HG03108 (cell line): ENCODE data around the gene MAPT.
"Not testable (repeated sequence)": the region's sequence is repeated elsewhere in the genome, so short reads cannot be mapped to it uniquely, and the experiment has no call there.

ENCODE experiments used
- ATAC-seq: cut with Tn5 transposase; IDR thresholded peaks from one replicate; pipeline ENCODE4 v1.9.1; 2021; ENCODE audit warnings: moderate library complexity; ENCODE audit not compliant: unreplicated experiment

MAPT gene

DNA sequence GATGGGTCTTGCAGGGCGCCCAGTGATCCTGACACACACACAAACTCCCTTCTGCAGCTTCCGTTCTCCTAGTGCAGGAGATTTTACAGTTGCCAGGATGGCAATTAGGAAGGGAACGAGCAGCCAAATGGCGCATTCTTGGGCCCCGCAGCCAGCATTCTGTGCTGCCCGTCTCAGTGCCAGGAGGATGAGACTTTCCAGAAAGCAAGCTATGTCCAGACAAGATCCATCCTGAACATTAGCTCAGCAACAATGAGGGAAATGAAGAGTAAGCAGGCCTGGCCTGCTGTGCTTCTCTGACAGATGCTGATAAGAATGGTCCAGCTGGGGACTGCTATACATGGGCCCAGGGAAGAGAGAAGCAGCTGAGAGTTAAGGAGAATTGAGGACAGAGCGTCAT is 33.2 kb upstream of the MAPT start:
- no peak for ATAC-seq

- not testable (repeated sequence) for ATAC-seq
These were observed 32.2 kb upstream of the MAPT start for GRCh38 chr17:45862127-45862526.

GRCh38 chr17:45863857-45864654 is 30.3 kb upstream of the MAPT start:
- no peak for ATAC-seq

GRCh38 chr17:45867171-45867570 is 27.2 kb upstream of the MAPT start:
- no peak for ATAC-seq

DNA sequence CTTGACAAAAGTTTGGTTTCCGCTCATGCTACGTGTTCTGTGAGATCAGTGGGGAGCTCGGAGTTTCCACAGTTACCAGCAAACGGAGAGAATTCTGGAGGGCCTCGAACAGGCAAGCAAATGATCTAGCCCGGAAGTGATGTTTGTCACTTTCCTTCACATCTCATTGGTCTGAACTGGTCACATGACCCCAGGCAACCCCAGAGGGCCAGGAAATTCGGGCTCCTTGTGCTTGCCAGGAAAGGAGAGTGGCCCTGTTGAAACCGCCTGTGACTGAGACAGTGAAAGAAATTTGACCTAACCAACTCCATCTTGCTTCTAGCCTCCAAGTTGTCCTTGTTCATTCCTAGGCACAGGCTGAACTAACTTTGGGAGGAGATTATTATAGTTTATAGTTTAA is 26.7 kb upstream of the MAPT start:
- ATAC-seq, result no peak

GRCh38 chr17:45868276-45868675 is 26.1 kb upstream of the MAPT start:
- no peak for ATAC-seq

GRCh38 chr17:45869676-45870341 is 24.5 kb upstream of the MAPT start:
- ATAC-seq, result no peak

GRCh38 chr17:45870342-45870974 is 23.9 kb upstream of the MAPT start:
- no peak for ATAC-seq

DNA sequence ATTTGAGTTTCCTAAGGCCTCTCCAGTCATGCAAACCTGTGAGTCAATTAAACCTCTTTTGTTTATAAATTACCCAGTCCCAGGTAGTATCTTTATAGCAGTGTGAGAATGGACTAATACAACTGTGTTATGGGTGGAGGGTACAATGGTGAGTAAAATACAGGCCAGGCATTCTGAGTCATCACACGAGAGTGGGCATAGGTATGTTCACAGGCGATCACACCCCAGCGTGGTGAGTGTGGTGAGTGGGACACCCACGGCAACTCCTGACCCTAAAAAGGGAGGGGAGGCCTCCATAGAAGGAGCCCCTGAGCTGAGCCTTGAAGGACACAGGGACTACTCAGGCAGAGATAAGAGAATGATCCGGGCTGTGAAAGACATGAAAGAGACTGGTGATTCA is 22.6 kb upstream of the MAPT start:
- no peak for ATAC-seq

- ATAC-seq, result no peak
These were observed 20.6 kb upstream of the MAPT start for GRCh38 chr17:45873728-45874127.

- no peak for ATAC-seq
These were observed 20.2 kb upstream of the MAPT start for GRCh38 chr17:45874151-45874550.

- ATAC-seq, result no peak
These were observed 17.8 kb upstream of the MAPT start for GRCh38 chr17:45876539-45876938.

- no peak for ATAC-seq
These were observed 16.9 kb upstream of the MAPT start for GRCh38 chr17:45877467-45877866.

GRCh38 chr17:45883063-45883462 is 11.3 kb upstream of the MAPT start:
- no peak for ATAC-seq

DNA sequence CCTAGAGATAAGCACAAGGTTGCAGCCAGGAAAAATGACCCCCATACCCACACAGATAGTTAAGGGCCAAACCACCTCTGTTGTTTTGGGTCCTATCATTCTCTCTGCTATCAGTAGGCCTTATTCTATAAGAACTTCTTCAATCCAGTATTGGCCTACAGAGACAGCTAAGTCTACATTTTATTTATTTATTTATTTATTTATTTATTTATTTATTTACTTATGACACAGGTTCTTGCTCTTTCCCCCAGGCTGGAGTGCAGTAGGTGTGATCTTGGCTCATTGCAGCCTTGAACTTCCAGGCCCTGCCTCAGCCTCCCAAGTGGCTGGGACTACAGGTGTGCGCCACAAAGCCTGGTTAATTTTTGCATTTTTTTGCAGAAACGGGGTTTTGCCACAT is 7.5 kb upstream of the MAPT start:
- no peak for ATAC-seq

DNA sequence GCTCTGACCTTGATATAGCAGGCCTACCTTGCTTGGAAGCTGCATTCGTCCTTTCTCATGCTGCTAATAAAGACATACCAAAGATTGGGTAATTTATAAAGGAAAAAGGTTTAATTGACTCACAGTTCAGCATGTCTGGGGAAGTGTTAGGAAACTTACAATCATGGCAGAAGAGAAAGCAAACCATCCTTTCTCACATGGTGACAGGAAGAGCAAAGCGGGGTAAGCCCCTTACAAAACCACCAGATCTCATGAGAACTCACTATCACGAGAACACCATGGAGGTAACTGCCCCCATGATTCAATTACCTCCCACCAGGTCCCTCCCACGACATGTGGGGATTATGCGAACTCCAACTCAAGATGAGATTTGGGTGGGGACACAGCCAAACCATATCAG is 6.0 kb upstream of the MAPT start:
- ATAC-seq, result no peak

- no peak for ATAC-seq
These were observed 4.8 kb upstream of the MAPT start for GRCh38 chr17:45889579-45889978.

DNA sequence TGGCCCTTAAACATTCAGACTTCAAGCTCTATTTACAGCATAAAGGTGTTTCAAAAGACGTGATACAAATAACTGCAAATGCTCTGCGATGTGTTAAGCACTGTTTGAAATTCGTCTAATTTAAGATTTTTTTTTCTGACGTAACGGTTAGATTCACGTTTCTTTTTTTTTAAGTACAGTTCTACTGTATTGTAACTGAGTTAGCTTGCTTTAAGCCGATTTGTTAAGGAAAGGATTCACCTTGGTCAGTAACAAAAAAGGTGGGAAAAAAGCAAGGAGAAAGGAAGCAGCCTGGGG is 681 bp upstream of the MAPT start:
- no peak for ATAC-seq

DNA sequence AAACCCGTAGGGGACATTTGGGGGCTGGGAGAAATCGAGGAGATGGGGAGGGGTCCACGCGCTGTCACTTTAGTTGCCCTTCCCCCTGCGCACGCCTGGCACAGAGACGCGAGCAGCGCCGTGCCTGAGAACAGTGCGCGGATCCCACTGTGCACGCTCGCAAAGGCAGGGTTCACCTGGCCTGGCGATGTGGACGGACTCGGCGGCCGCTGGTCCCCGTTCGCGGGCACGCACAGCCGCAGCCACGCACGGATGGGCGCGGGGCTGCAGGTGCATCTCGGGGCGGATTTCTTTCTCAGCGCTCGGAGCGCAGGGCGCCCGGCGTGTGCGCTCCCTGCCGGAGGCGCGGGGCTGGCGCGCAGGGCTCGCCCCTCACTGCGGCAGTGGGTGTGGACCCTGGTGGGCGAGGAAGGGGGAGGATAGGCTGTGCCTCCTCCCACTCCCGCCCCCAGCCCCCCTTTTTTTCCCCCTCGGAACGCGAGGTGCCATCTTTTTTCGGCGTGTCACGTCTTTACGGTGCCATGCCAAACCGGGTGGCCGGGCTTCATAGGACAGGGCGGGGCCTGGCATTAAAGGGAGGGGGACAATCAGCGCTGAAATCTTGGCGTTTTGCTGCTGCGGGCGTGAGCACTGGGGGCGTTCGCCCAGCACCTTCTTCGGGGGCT is 1.1 kb downstream of the MAPT start:
- ATAC-seq, result no peak

GRCh38 chr17:45895969-45896785 is 1.8 kb downstream of the MAPT start:
- no peak for ATAC-seq
